GM18520 (cell line): Measurements from ENCODE around the gene CBLL1.

Experiments used
- ATAC-seq: cut with Tn5 transposase; IDR thresholded peaks from one replicate; pipeline ENCODE4 v1.9.1; 2021; ENCODE audit not compliant: unreplicated experiment

Gene CBLL1

GRCh38 chr7:107809179-107809578, 65.2 kb downstream of the CBLL1 start:
- no peak for ATAC-seq

- ATAC-seq: no peak
These were observed 66.7 kb downstream of the CBLL1 start for GRCh38 chr7:107810626-107811025.
